Ectodermal cell (in vitro differentiated cells): ENCODE data around the gene GCLC.

ENCODE experiments used
- H3K27ac ChIP-seq: 2 replicates; pipeline ENCODE4 v1.7.0; 2013; ENCODE audit warnings: mild to moderate bottlenecking, low read depth, low read length; ENCODE audit not compliant: insufficient read depth, poor library complexity, severe bottlenecking
- H3K27me3 ChIP-seq: 2 replicates; pipeline ENCODE4 v1.7.0; 2013; ENCODE audit warnings: mild to moderate bottlenecking, low read length; ENCODE audit not compliant: insufficient read depth, control insufficient read depth, poor library complexity, severe bottlenecking
- H3K36me3 ChIP-seq: one replicate; pipeline ENCODE4 v1.7.0; 2013; ENCODE audit warnings: low read length; ENCODE audit not compliant: control insufficient read depth, insufficient read depth
- H3K4me1 ChIP-seq: one replicate; pipeline ENCODE4 v1.7.0; 2013; ENCODE audit warnings: low read length; ENCODE audit not compliant: control insufficient read depth, insufficient read depth
- H3K4me3 ChIP-seq: 2 replicates; pipeline ENCODE4 v1.7.0; 2013; ENCODE audit warnings: low read depth, low read length, control low read depth; ENCODE audit not compliant: insufficient read depth
- H3K9me3 ChIP-seq: 2 replicates; pipeline ENCODE4 v1.7.0; 2013; ENCODE audit warnings: mild to moderate bottlenecking, low read length, moderate library complexity; ENCODE audit not compliant: control insufficient read depth
- WGBS, 2 experiments: methylation state at CpG; one replicate each; pipeline ENCODE4 v1.1.7; 2013; ENCODE audit warnings: missing lambda C conversion rate in 2 of 2; 5-methylcytosine and 5-hydroxymethylcytosine counted together

Gene GCLC

GRCh38 chr6:53512626-53513025 is 32.3 kb downstream of the GCLC start:
- 90 to 100% methylated on average over 2 to 4 of the region's 4 CpGs for WGBS, 2 experiments

GRCh38 chr6:53510746-53511145 is 34.2 kb downstream of the GCLC start:
- no peaks in the 10 kb centered on the region for H3K27me3 ChIP-seq
- H3K27ac ChIP-seq, result no peak overlapping the region
- H3K9me3 ChIP-seq, result no peaks in the 10 kb centered on the region
- peaks cover 19% of the 10 kb centered on the region for H3K36me3 ChIP-seq
- 96 to 97% methylated on average over 3 of the region's 3 CpGs for WGBS, 2 experiments
- H3K4me1 ChIP-seq, result no peaks in the 10 kb centered on the region
- H3K4me3 ChIP-seq, result no peak overlapping the region

More at GRCh38 chr6:53512626-53513025, 32.3 kb downstream of the GCLC start:
- Histone ChIP-seq H3K27me3 (no peaks in the 10 kb centered on the region), H3K9me3 (no peaks in the 10 kb centered on the region), H3K36me3 (peaks cover 9% of the 10 kb centered on the region), H3K27ac (no peak overlapping the region), H3K4me3 (no peak overlapping the region), H3K4me1 (no peaks in the 10 kb centered on the region)

- no peaks in the 10 kb centered on the region for H3K4me1 ChIP-seq
- H3K4me3 ChIP-seq, result no peak overlapping the region
- H3K27ac ChIP-seq, result no peak overlapping the region
- H3K27me3 ChIP-seq, result no peaks in the 10 kb centered on the region
- WGBS, 2 experiments, result 98 to 99% methylated on average over 5 of the region's 5 CpGs
- H3K36me3 ChIP-seq, result peaks cover 14% of the 10 kb centered on the region
- no peaks in the 10 kb centered on the region for H3K9me3 ChIP-seq
These were observed 38.0 kb downstream of the GCLC start for GRCh38 chr6:53506872-53507271.

DNA sequence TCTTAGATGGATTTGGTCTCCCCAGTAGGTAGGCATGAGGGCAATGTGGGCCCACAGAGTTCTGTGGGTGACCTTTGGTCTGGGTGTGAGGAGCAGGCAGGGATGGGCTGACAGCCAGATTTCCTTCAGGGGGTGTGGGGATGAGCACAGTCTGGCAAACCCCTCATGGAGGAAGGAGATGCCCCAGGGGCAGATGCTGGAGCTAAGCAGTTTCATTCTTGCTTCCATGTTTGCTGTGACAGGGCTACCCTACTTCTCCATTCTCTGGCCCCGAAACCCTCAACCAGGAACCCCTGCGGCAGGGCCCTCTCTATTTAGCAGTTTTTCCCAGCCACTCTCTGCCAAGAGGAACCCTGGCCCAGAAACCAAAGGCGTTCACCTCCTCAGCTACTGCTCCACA is 40.4 kb downstream of the GCLC start:
- Histone ChIP-seq H3K27ac (no peak overlapping the region), H3K9me3 (no peaks in the 10 kb centered on the region), H3K4me3 (no peak overlapping the region), H3K27me3 (no peaks in the 10 kb centered on the region), H3K4me1 (no peaks in the 10 kb centered on the region), H3K36me3 (peaks cover 15% of the 10 kb centered on the region)
- 95 to 96% methylated on average over 3 of the region's 3 CpGs for WGBS, 2 experiments

DNA sequence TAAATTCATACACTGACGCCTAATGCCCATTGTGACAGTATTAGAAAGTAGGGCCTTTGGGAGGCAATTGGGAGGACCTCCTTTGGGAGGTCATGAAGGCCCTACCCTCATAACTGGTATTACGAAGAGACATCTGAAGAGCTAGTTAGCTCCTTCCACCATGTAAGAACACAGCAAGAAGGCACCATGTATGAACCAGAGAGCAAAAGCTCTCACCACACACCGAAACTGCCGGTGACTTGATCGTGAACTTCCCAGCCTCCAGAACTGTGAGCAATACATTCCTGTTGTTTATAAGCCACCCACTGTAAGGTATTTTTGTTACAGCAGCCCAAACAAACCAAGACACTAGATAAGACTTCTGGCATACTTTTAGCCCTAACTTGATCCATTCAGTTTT is 41.8 kb downstream of the GCLC start:
- H3K27me3 ChIP-seq, result no peaks in the 10 kb centered on the region
- peaks cover 21% of the 10 kb centered on the region for H3K36me3 ChIP-seq
- no peaks in the 10 kb centered on the region for H3K9me3 ChIP-seq
- no peak overlapping the region for H3K4me3 ChIP-seq
- no peaks in the 10 kb centered on the region for H3K4me1 ChIP-seq
- WGBS, 2 experiments, result 95 to 98% methylated on average over 5 of the region's 5 CpGs
- H3K27ac ChIP-seq, result no peak overlapping the region

DNA sequence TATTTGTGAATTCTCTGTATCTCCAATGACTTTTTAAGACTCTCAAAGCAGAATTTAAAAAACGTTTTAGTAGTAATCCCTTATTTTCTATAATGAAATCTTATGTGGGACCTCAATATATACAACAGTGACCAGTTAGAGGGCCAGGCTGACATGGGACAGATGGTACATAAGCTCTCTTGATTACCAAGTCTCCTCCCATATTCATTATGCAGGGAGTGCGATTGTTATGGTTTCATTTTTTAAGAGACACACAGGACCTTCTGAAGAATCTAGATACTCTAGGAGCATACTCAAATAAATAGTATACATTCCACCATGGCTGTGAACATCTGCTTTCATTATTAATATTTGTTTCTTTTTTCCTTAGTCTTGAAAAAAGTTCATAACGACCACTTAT is 43.5 kb downstream of the GCLC start:
- H3K36me3 ChIP-seq, result peaks cover 14% of the 10 kb centered on the region
- WGBS, 2 experiments, result 70 to 91% methylated on average over 2 to 3 of the region's 3 CpGs
- H3K4me1 ChIP-seq, result no peaks in the 10 kb centered on the region
- no peaks in the 10 kb centered on the region for H3K27me3 ChIP-seq
- H3K9me3 ChIP-seq, result no peaks in the 10 kb centered on the region
- no peak overlapping the region for H3K27ac ChIP-seq
- H3K4me3 ChIP-seq, result no peak overlapping the region

DNA sequence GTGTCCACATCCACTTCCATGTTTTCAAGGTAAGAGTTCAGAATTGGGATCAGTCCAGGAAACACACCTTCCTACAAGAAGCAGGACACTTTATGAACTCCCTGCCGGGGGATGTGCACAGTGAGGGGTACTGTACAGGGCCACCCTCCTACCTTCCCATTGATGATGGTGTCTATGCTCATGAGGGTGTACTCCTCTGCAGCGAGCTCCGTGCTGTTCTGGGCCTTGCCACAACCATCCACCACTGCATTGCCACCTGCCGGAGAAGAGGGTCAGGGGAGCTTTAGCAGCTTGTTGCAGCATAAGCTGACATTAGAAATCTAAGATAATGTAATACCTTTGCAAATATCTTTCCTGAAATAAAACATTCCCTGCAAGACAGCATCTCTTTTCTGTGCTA is 44.8 kb downstream of the GCLC start:
- Histone ChIP-seq H3K9me3 (no peaks in the 10 kb centered on the region), H3K4me1 (no peaks in the 10 kb centered on the region), H3K36me3 (peaks cover 10% of the 10 kb centered on the region), H3K4me3 (no peak overlapping the region), H3K27ac (no peak overlapping the region), H3K27me3 (no peaks in the 10 kb centered on the region)
- 90 to 96% methylated on average over 4 of the region's 4 CpGs for WGBS, 2 experiments

GRCh38 chr6:53499094-53499493 is 45.8 kb downstream of the GCLC start:
- Histone ChIP-seq H3K36me3 (peaks cover 10% of the 10 kb centered on the region), H3K27ac (no peak overlapping the region), H3K27me3 (no peaks in the 10 kb centered on the region), H3K4me3 (no peak overlapping the region), H3K4me1 (no peaks in the 10 kb centered on the region), H3K9me3 (no peaks in the 10 kb centered on the region)
- 92 to 95% methylated on average over 3 of the region's 3 CpGs for WGBS, 2 experiments

GRCh38 chr6:53498649-53499048 is 46.3 kb downstream of the GCLC start:
- Histone ChIP-seq H3K36me3 (peaks cover 10% of the 10 kb centered on the region), H3K27me3 (no peaks in the 10 kb centered on the region), H3K4me3 (no peak overlapping the region), H3K9me3 (no peaks in the 10 kb centered on the region), H3K4me1 (no peaks in the 10 kb centered on the region), H3K27ac (no peak overlapping the region)
- 95 to 96% methylated on average over 6 of the region's 6 CpGs for WGBS, 2 experiments

GRCh38 chr6:53497905-53498304 is 47.0 kb downstream of the GCLC start:
- peaks cover 10% of the 10 kb centered on the region for H3K36me3 ChIP-seq
- H3K4me1 ChIP-seq, result no peaks in the 10 kb centered on the region
- no CpG with 5 or more reads among the region's 2 CpGs for WGBS, 2 experiments
- no peaks in the 10 kb centered on the region for H3K27me3 ChIP-seq
- no peaks in the 10 kb centered on the region for H3K9me3 ChIP-seq
- H3K27ac ChIP-seq, result no peak overlapping the region
- H3K4me3 ChIP-seq, result no peak overlapping the region

DNA sequence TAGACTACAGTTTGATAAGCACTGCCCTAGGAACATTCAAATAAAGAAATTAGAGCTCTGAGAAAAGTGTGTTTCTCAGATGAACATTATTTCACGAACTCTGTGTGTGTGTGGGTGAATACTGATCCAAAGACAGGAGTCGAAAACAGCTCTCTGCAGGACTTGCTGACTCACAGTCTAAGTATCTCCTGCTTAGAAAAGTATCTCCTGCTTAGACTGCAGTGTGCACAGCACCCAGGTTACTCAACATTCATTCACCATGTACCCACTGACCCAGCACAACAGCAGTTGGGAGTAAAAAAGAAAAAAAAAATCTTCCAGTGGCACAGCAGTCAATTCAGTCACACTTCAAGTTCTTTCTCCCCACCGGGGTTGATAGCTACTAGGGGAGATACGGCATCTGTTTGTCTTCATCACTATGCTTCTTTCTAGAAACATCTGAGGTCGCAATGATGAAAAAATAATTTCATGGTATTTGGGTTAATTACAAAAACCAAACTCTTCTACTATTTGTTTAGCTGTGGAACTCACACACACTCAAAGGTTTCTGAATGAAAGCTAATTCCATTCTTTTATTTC is 48.0 kb downstream of the GCLC start:
- no peak overlapping the region for H3K4me3 ChIP-seq
- H3K27me3 ChIP-seq, result no peaks in the 10 kb centered on the region
- peaks cover 10% of the 10 kb centered on the region for H3K36me3 ChIP-seq
- H3K4me1 ChIP-seq, result no peaks in the 10 kb centered on the region
- no peaks in the 10 kb centered on the region for H3K9me3 ChIP-seq
- no peak overlapping the region for H3K27ac ChIP-seq
- WGBS, 2 experiments, result 91 to 96% methylated on average over 3 to 5 of the region's 5 CpGs
